Neural progenitor cell (in vitro differentiated cells): Measurements from ENCODE around the gene TGM2. TPM values are rescaled to one million over a fixed set of nuclear protein-coding genes. Genes with fewer than 3 reads are reported as not detected.

Experiments used
- DNase-seq: peaks from one replicate; pipeline ENCODE4 v3.0.0-alpha.2; 2016; ENCODE audit warnings: low spot score
- H2AFZ ChIP-seq: fragments of 200-600 bp; sonication (generic); replicated peaks from 2 replicates; pipeline ENCODE4 v1.6.1; 2016; ENCODE audit warnings: antibody characterized with exemption
- H3F3A ChIP-seq: fragments of 200-600 bp; sonication (generic); 2 replicates; pipeline ENCODE4 v1.6.1; 2016; ENCODE audit warnings: antibody characterized with exemption, low read depth
- H3K27ac ChIP-seq: fragments of 200-600 bp; sonication (generic); 2 replicates; pipeline ENCODE4 v1.5.1; 2016; ENCODE audit warnings: mild to moderate bottlenecking
- H3K27me3 ChIP-seq: fragments of 200-600 bp; sonication (generic); 2 replicates; pipeline ENCODE4 v1.6.1; 2016; ENCODE audit warnings: mild to moderate bottlenecking, moderate library complexity
- H3K36me3 ChIP-seq: fragments of 200-600 bp; sonication (generic); 2 replicates; pipeline ENCODE4 v1.5.1; 2016
- H3K4me1 ChIP-seq: fragments of 200-600 bp; sonication (generic); 2 replicates; pipeline ENCODE4 v1.6.1; 2016; ENCODE audit warnings: mixed run types
- H3K4me2 ChIP-seq: fragments of 200-600 bp; sonication (generic); 2 replicates; pipeline ENCODE4 v1.6.1; 2016
- H3K4me3 ChIP-seq: fragments of 200-600 bp; sonication (generic); 2 replicates; pipeline ENCODE4 v1.5.1; 2016
- H3K79me2 ChIP-seq: fragments of 200-600 bp; sonication (generic); 2 replicates; pipeline ENCODE4 v1.6.1; 2016; ENCODE audit warnings: low read depth
- H3K9ac ChIP-seq: fragments of 200-600 bp; sonication (generic); 2 replicates; pipeline ENCODE4 v1.6.1; 2016
- H3K9me3 ChIP-seq: fragments of 200-600 bp; sonication (generic); 2 replicates; pipeline ENCODE4 v1.5.1; 2016; ENCODE audit warnings: low read depth
- H4K20me1 ChIP-seq: fragments of 200-600 bp; sonication (generic); 2 replicates; pipeline ENCODE4 v1.6.1; 2016; ENCODE audit warnings: low read depth
- H3K27ac Mint-ChIP-seq: 3 replicates; pipeline ENCODE4 v1.8.0; 2021; ENCODE audit warnings: mixed read lengths
- H3K27me3 Mint-ChIP-seq: 2 replicates; pipeline ENCODE4 v1.8.0; 2022; ENCODE audit warnings: low read depth, mild to moderate bottlenecking, inconsistent platforms, moderate library complexity, mixed read lengths; ENCODE audit not compliant: insufficient read depth
- H3K36me3 Mint-ChIP-seq: 3 replicates; pipeline ENCODE4 v1.8.0; 2021; ENCODE audit warnings: mixed read lengths
- H3K4me1 Mint-ChIP-seq: 3 replicates; pipeline ENCODE4 v1.8.0; 2021; ENCODE audit warnings: mixed read lengths
- H3K4me3 Mint-ChIP-seq: 3 replicates; pipeline ENCODE4 v1.8.0; 2021; ENCODE audit warnings: mild to moderate bottlenecking, moderate library complexity, mixed read lengths
- H3K9me3 Mint-ChIP-seq: 3 replicates; pipeline ENCODE4 v1.8.0; 2020; ENCODE audit warnings: mixed read lengths
- EZH2 ChIP-seq: fragments of 200-600 bp; sonication (generic); IDR thresholded peaks from 2 replicates; pipeline ENCODE4 v1.6.1; 2017; ENCODE audit warnings: antibody characterized with exemption, mild to moderate bottlenecking, moderate library complexity
- EZH2phosphoT487 ChIP-seq: fragments of 200-600 bp; sonication (generic); IDR thresholded peaks from 2 replicates; pipeline ENCODE4 v1.6.1; 2017; ENCODE audit warnings: antibody characterized with exemption
- total RNA-seq: library from RNA; depleted of rRNA; stranded (reverse); fragments of >200 nt; gene quantifications from 2 replicates; pipeline ENCODE4 v1.2.3, GENCODE V29; 2015; ENCODE audit warnings: low replicate concordance
- TF ChIP-seq, protein P1 (sequence below): fragments of 200-600 bp; sonication (generic); IDR thresholded peaks from 2 replicates; pipeline ENCODE4 v1.5.1; 2017; ENCODE audit warnings: antibody characterized with exemption, mild to moderate bottlenecking

Gene TGM2
- total RNA-seq, 1 donor from 2014 or later, result 0.22 TPM

DNA sequence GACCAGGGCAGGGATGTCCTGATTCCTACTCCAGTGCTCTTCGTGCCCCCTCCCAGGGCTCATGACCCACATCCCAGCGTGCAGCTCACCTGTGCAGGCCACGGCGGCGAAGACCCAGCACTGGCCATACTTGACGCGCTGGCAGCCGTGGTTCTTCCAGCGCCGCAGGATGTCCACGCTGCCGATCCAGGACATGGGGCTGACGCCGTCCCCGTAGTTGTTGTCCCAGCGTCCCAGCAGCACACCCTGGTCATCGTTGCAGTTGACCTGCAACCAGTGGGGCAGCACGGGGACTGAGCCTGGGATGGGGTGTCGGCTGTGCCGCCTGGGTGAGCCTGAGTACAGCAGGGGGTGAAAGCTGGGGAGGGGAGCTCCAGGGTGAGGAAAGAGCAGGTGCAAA is 18.4 kb downstream of the TGM2 start:
- TF ChIP-seq EZH2 (no peak), EZH2phosphoT487 (no peak)
- TF ChIP-seq, protein P1, sequence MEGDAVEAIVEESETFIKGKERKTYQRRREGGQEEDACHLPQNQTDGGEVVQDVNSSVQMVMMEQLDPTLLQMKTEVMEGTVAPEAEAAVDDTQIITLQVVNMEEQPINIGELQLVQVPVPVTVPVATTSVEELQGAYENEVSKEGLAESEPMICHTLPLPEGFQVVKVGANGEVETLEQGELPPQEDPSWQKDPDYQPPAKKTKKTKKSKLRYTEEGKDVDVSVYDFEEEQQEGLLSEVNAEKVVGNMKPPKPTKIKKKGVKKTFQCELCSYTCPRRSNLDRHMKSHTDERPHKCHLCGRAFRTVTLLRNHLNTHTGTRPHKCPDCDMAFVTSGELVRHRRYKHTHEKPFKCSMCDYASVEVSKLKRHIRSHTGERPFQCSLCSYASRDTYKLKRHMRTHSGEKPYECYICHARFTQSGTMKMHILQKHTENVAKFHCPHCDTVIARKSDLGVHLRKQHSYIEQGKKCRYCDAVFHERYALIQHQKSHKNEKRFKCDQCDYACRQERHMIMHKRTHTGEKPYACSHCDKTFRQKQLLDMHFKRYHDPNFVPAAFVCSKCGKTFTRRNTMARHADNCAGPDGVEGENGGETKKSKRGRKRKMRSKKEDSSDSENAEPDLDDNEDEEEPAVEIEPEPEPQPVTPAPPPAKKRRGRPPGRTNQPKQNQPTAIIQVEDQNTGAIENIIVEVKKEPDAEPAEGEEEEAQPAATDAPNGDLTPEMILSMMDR, result no peak
- Histone ChIP-seq H3F3A (no peaks in the 10 kb centered on the region), H3K4me1 (peaks cover 13% of the 10 kb centered on the region), H3K4me2 (no peak overlapping the region), H4K20me1 (no peaks in the 10 kb centered on the region), H3K27me3 (no peaks in the 10 kb centered on the region), H3K4me3 (no peak overlapping the region), H3K9me3 (no peaks in the 10 kb centered on the region), H3K9ac (no peak overlapping the region), H3K79me2 (no peaks in the 10 kb centered on the region), H2AFZ (no peak overlapping the region), H3K36me3 (no peaks in the 10 kb centered on the region), H3K27ac (no peak overlapping the region)
- H3K27ac Mint-ChIP-seq, result no peak overlapping the region
- DNase-seq, result no peak
- no peaks in the 10 kb centered on the region for H3K36me3 Mint-ChIP-seq
- H3K4me3 Mint-ChIP-seq, result no peak overlapping the region
- H3K4me1 Mint-ChIP-seq, result peaks cover 27% of the 10 kb centered on the region
- peaks cover 13% of the 10 kb centered on the region for H3K27me3 Mint-ChIP-seq
- H3K9me3 Mint-ChIP-seq, result no peaks in the 10 kb centered on the region

DNA sequence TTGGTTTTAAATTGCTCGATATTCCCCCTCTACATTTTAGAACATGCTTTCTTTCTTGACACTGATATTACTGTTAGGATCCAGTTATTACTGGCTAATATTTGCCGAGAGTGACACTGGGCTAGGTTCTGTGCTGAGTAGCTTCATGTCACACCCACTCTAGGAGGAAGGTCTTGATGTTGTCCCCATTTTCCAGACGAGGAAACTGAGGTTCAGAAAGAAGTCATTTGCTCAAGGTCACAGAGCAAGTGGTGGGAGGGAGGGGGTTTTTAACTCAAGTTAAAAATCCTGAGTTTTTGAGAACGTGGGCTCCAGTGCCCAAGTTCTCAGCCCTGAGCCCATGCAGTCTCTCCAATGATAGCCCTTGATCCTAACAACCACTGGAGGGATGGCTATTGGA is 18.9 kb downstream of the TGM2 start:
- H3K9ac ChIP-seq, result no peak overlapping the region
- no peak overlapping the region for H3K4me3 ChIP-seq
- H3K27ac ChIP-seq, result no peak overlapping the region
- no peak overlapping the region for H3K4me2 ChIP-seq
- no peak for DNase-seq
- no peaks in the 10 kb centered on the region for H3K79me2 ChIP-seq
- no peak overlapping the region for H2AFZ ChIP-seq
- Mint-ChIP-seq H3K4me3 (no peak overlapping the region), H3K4me1 (peaks cover 26% of the 10 kb centered on the region), H3K9me3 (no peaks in the 10 kb centered on the region), H3K27ac (no peak overlapping the region), H3K27me3 (peaks cover 13% of the 10 kb centered on the region), H3K36me3 (no peaks in the 10 kb centered on the region)
- no peaks in the 10 kb centered on the region for H3K9me3 ChIP-seq
- peaks cover 13% of the 10 kb centered on the region for H3K4me1 ChIP-seq
- H3K36me3 ChIP-seq, result no peaks in the 10 kb centered on the region
- no peaks in the 10 kb centered on the region for H3F3A ChIP-seq
- TF ChIP-seq, protein P1, result no peak
- TF ChIP-seq EZH2, result no peak
- TF ChIP-seq EZH2phosphoT487, result no peak
- no peaks in the 10 kb centered on the region for H4K20me1 ChIP-seq
- H3K27me3 ChIP-seq, result no peaks in the 10 kb centered on the region

DNA sequence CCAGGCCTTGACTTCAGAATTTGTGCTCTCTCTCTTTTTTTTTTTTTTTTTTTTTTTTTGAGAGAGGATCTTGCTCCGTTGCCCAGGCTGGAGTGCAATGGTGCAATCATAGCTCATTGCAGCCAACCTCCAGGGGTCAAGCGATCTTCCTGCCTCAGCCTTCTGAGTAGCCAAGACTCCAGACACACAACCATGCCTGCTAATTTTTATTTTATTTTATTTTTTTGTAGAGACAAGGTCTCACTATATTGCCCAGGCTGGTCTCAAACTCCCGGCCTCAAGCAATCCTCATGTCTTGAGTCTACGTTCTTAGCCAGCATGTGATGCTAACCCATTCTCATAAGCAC is 19.4 kb downstream of the TGM2 start:
- Histone ChIP-seq H3K79me2 (no peaks in the 10 kb centered on the region), H4K20me1 (no peaks in the 10 kb centered on the region), H3F3A (no peaks in the 10 kb centered on the region), H3K36me3 (no peaks in the 10 kb centered on the region), H3K4me2 (no peak overlapping the region), H3K4me1 (peaks cover 13% of the 10 kb centered on the region), H3K4me3 (no peak overlapping the region), H3K27me3 (no peaks in the 10 kb centered on the region), H3K9me3 (no peaks in the 10 kb centered on the region), H3K27ac (no peak overlapping the region), H2AFZ (no peak overlapping the region), H3K9ac (no peak overlapping the region)
- Mint-ChIP-seq H3K4me3 (no peak overlapping the region), H3K27ac (no peak overlapping the region), H3K9me3 (no peaks in the 10 kb centered on the region), H3K27me3 (peaks cover 11% of the 10 kb centered on the region), H3K36me3 (no peaks in the 10 kb centered on the region), H3K4me1 (peaks cover 26% of the 10 kb centered on the region)
- DNase-seq, result no peak
- TF ChIP-seq, protein P1, result no peak
- TF ChIP-seq EZH2phosphoT487, result no peak
- TF ChIP-seq EZH2, result no peak
